SH-SY5Y (cell line): ENCODE results near the gene HSD17B12.

Source experiments
- GATA2 ChIP-seq: IDR thresholded peaks from 2 replicates; pipeline ENCODE4 v1.6.1; 2011; ENCODE audit warnings: mild to moderate bottlenecking, low read depth, low read length
- GATA3 ChIP-seq: IDR thresholded peaks from 2 replicates; pipeline ENCODE4 v1.6.1; 2011; ENCODE audit warnings: low read depth, mild to moderate bottlenecking, low read length, moderate library complexity

GRCh38 chr11:43694477-43694876 lies 13.9 kb downstream of the HSD17B12 start:
- TF ChIP-seq GATA2 (no peak), GATA3 (no peak)
